Stimulated activated memory B cell treated with anti-CD40 and anti-IgM and Interleukin-4, amounts not matched to agents 10 μg/mL and 1 μg/mL and 100 μg/mL, for 72 hours (primary cell): ENCODE results near the gene STUB1.
A peak's percentile ranks its signal among the peaks of the same experiment; 100 is the strongest.

Experiments
- ATAC-seq: fragments of 150-1000 bp; cut with Tn5 transposase; 2 replicates; pipeline ENCODE4 v1.10.0; 2021
- H3K27ac Mint-ChIP-seq: one replicate; pipeline ENCODE4 v1.8.0; 2022; ENCODE audit warnings: mild to moderate bottlenecking, mixed read lengths
- H3K27me3 Mint-ChIP-seq: one replicate; pipeline ENCODE4 v1.8.0; 2022; ENCODE audit warnings: mixed read lengths
- H3K36me3 Mint-ChIP-seq: one replicate; pipeline ENCODE4 v1.8.0; 2022; ENCODE audit warnings: mixed read lengths
- H3K4me1 Mint-ChIP-seq: one replicate; pipeline ENCODE4 v1.8.0; 2022; ENCODE audit warnings: mixed read lengths
- H3K4me3 Mint-ChIP-seq: one replicate; pipeline ENCODE4 v1.8.0; 2022; ENCODE audit warnings: mild to moderate bottlenecking, moderate library complexity, mixed read lengths
- H3K9me3 Mint-ChIP-seq: one replicate; pipeline ENCODE4 v1.8.0; 2022; ENCODE audit warnings: mixed read lengths

The STUB1 gene

GRCh38 chr16:652454-653305, 27.5 kb upstream of the STUB1 start:
- no peaks in the 10 kb centered on the region for H3K36me3 Mint-ChIP-seq
- no peak overlapping the region for H3K4me3 Mint-ChIP-seq
- no peak overlapping the region for H3K27ac Mint-ChIP-seq
- H3K27me3 Mint-ChIP-seq, result no peaks in the 10 kb centered on the region
- peaks cover 16% of the 10 kb centered on the region for H3K4me1 Mint-ChIP-seq
- H3K9me3 Mint-ChIP-seq, result no peaks in the 10 kb centered on the region
- ATAC-seq, result no peak

DNA sequence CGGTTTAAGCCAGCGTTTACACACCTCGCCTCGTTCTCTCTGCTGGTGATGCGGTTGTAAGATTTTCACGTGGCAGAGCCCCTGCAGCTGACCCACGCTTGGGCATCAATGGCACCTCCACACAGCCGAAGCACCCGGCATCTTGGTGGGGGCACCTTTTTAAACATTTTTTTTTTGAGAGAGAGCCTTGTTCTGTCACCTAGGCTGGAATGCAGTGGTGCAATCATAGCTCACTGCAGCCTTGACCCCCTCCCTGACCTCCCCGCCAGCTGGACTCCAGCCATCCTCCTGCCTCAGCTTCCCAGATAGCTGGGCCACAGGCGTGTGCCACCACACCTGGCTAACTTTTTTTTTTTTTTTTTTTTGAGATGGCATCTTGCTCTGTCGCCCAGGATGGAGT, 26.2 kb upstream of the STUB1 start:
- no peak overlapping the region for H3K27ac Mint-ChIP-seq
- H3K9me3 Mint-ChIP-seq, result no peaks in the 10 kb centered on the region
- H3K4me1 Mint-ChIP-seq, result peaks cover 6% of the 10 kb centered on the region
- no peaks in the 10 kb centered on the region for H3K27me3 Mint-ChIP-seq
- peaks cover 4% of the 10 kb centered on the region for H3K36me3 Mint-ChIP-seq
- ATAC-seq, result no peak
- no peak overlapping the region for H3K4me3 Mint-ChIP-seq

DNA sequence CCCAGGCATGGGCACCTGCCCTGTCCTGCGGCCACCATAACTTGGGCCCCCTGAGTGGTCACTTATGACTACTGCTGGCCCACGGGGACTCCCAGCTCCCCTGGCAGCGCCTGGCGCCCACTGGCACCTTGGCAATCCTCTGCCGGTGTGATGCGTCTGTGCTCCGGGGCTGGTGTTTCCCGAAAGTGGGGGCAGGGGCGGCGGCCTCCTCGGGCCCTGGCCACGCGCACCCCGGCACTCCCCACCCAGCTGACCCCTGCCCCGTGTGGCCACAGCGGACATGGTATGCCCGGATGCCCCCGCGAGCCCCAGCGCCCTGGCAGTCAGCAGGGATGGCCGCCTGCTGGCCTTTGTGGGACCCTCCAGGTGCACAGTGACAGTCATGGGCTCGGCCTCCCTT, 22.7 kb upstream of the STUB1 start:
- H3K9me3 Mint-ChIP-seq, result no peaks in the 10 kb centered on the region
- no peaks in the 10 kb centered on the region for H3K27me3 Mint-ChIP-seq
- H3K4me3 Mint-ChIP-seq, result no peak overlapping the region
- H3K27ac Mint-ChIP-seq, result no peak overlapping the region
- H3K36me3 Mint-ChIP-seq, result peaks cover 6% of the 10 kb centered on the region
- no peak for ATAC-seq
- peaks cover 14% of the 10 kb centered on the region for H3K4me1 Mint-ChIP-seq

GRCh38 chr16:658679-659571, 21.3 kb upstream of the STUB1 start:
- Mint-ChIP-seq H3K4me1 (peaks cover 14% of the 10 kb centered on the region), H3K27me3 (no peaks in the 10 kb centered on the region), H3K4me3 (no peak overlapping the region), H3K27ac (no peak overlapping the region), H3K36me3 (peaks cover 6% of the 10 kb centered on the region), H3K9me3 (no peaks in the 10 kb centered on the region)
- ATAC-seq, result no peak

DNA sequence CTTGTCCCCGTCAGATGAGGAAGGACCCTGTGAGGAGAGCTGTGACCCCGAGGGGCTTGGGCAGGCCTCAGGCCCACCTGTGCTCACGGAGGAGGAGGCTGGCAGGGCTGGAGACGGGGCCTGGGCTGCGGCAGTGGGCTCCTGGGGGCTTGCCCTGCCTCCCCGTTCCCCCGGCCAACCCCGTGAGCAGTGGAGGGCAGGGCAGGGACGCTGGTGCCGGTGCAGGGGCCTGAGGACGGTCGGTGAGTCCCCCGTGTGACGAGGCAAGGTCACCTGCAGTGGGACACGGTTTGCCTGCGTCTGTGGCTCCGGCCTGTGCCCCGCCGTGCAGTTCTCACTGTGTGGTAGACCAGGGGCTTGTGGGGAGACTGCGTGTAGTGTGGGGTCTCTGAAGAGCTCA, 20.6 kb upstream of the STUB1 start:
- no peak for ATAC-seq
- H3K36me3 Mint-ChIP-seq, result peaks cover 6% of the 10 kb centered on the region
- no peaks in the 10 kb centered on the region for H3K9me3 Mint-ChIP-seq
- H3K27me3 Mint-ChIP-seq, result no peaks in the 10 kb centered on the region
- H3K4me1 Mint-ChIP-seq, result peaks cover 14% of the 10 kb centered on the region
- H3K4me3 Mint-ChIP-seq, result no peak overlapping the region
- H3K27ac Mint-ChIP-seq, result no peak overlapping the region

DNA sequence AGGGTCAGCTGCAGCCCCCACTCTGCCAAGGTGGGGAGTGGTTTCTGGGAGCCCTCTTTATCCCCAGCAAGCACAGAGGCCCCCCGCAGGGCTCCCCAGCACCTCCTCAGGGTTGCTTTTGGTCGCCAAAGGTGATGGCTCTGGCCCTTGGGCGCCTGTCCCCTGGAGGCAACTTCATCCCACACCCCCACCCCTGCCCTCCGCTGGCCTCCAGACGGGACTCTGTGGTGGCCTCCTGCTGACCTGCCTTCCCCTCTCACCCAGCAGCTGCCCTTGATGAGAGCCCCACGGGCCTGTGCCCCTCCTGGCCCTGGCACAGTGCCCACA, 20.1 kb upstream of the STUB1 start:
- no peak overlapping the region for H3K4me3 Mint-ChIP-seq
- H3K27me3 Mint-ChIP-seq, result no peaks in the 10 kb centered on the region
- ATAC-seq, result no peak
- H3K27ac Mint-ChIP-seq, result peak overlapping the region; percentile 74
- peaks cover 6% of the 10 kb centered on the region for H3K36me3 Mint-ChIP-seq
- peaks cover 14% of the 10 kb centered on the region for H3K4me1 Mint-ChIP-seq
- no peaks in the 10 kb centered on the region for H3K9me3 Mint-ChIP-seq

GRCh38 chr16:660459-661183, 19.6 kb upstream of the STUB1 start:
- Mint-ChIP-seq H3K36me3 (peaks cover 6% of the 10 kb centered on the region), H3K27ac (peak overlapping the region; percentile 74), H3K9me3 (no peaks in the 10 kb centered on the region), H3K4me3 (peak overlapping the region; percentile 45), H3K4me1 (peaks cover 14% of the 10 kb centered on the region), H3K27me3 (no peaks in the 10 kb centered on the region)
- peak; percentile 70 for ATAC-seq

GRCh38 chr16:661184-661821, 18.9 kb upstream of the STUB1 start:
- H3K4me1 Mint-ChIP-seq, result peaks cover 14% of the 10 kb centered on the region
- H3K36me3 Mint-ChIP-seq, result peaks cover 6% of the 10 kb centered on the region
- H3K27me3 Mint-ChIP-seq, result no peaks in the 10 kb centered on the region
- peak overlapping the region; percentile 74 for H3K27ac Mint-ChIP-seq
- peak; percentile 22 for ATAC-seq
- H3K4me3 Mint-ChIP-seq, result no peak overlapping the region
- no peaks in the 10 kb centered on the region for H3K9me3 Mint-ChIP-seq

GRCh38 chr16:662095-662494, 18.1 kb upstream of the STUB1 start:
- Mint-ChIP-seq H3K4me3 (no peak overlapping the region), H3K27me3 (no peaks in the 10 kb centered on the region), H3K9me3 (no peaks in the 10 kb centered on the region), H3K36me3 (peaks cover 6% of the 10 kb centered on the region), H3K27ac (no peak overlapping the region), H3K4me1 (peaks cover 14% of the 10 kb centered on the region)
- no peak for ATAC-seq

- no peak for ATAC-seq
- no peaks in the 10 kb centered on the region for H3K9me3 Mint-ChIP-seq
- H3K27ac Mint-ChIP-seq, result no peak overlapping the region
- H3K36me3 Mint-ChIP-seq, result peaks cover 6% of the 10 kb centered on the region
- no peaks in the 10 kb centered on the region for H3K27me3 Mint-ChIP-seq
- peaks cover 14% of the 10 kb centered on the region for H3K4me1 Mint-ChIP-seq
- H3K4me3 Mint-ChIP-seq, result no peak overlapping the region
Measured at GRCh38 chr16:662597-662996, 17.6 kb upstream of the STUB1 start.

DNA sequence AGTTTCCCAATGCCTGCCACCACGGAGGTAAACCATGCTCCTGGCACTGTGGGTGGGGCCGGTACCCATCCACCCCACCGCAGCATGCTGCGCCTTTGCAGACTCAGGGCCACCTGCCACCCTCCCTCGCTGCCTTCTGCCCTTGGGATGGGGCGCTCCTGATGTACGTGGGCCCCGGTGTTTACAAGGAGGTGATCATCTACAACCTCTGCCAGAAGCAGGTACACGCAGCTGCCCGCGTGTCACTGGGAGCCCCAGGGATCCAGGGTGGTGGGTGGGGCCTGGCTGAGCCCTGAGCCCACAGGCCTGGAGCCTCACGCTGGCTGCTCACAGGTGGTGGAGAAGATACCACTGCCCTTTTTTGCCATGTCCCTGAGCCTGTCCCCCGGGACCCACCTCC, 13.6 kb upstream of the STUB1 start:
- no peak overlapping the region for H3K27ac Mint-ChIP-seq
- ATAC-seq, result no peak
- H3K9me3 Mint-ChIP-seq, result no peaks in the 10 kb centered on the region
- peaks cover 8% of the 10 kb centered on the region for H3K4me1 Mint-ChIP-seq
- peaks cover 18% of the 10 kb centered on the region for H3K36me3 Mint-ChIP-seq
- H3K27me3 Mint-ChIP-seq, result no peaks in the 10 kb centered on the region
- no peak overlapping the region for H3K4me3 Mint-ChIP-seq

DNA sequence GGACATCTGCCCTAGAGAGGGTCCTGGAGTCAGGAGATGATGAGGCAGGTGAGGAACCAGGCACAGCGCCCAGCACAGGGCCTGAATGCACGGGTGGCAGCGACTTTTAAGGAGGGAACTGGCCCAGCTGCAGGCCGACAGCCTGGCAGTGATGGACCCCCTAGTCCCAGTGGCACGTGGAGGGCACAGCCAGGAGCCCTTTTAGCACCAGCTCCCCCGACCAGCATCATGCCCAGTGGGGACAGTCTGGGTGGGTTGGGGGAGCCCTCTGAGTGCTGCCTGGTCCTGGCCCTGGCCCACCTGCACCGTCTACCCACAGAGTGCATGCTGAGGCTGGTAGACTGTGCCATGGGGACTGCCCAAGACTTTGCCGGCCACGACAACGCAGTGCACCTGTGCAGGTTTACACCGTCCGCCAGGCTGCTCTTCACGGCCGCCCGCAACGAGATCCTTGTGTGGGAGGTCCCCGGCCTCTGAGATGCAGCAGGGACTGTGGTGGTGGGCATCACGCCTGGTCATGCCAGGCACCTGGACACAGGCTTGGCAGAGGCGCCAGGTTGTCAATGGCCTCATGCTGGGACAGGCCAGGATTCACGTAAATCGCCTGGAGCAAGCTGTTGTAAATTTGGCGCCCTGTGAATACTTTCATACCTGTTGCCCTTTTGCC, 13.0 kb upstream of the STUB1 start:
- Mint-ChIP-seq H3K27me3 (no peaks in the 10 kb centered on the region), H3K9me3 (no peaks in the 10 kb centered on the region), H3K27ac (peak overlapping the region; percentile 82), H3K4me1 (peaks cover 7% of the 10 kb centered on the region), H3K4me3 (no peak overlapping the region), H3K36me3 (peaks cover 22% of the 10 kb centered on the region)
- no peak for ATAC-seq

DNA sequence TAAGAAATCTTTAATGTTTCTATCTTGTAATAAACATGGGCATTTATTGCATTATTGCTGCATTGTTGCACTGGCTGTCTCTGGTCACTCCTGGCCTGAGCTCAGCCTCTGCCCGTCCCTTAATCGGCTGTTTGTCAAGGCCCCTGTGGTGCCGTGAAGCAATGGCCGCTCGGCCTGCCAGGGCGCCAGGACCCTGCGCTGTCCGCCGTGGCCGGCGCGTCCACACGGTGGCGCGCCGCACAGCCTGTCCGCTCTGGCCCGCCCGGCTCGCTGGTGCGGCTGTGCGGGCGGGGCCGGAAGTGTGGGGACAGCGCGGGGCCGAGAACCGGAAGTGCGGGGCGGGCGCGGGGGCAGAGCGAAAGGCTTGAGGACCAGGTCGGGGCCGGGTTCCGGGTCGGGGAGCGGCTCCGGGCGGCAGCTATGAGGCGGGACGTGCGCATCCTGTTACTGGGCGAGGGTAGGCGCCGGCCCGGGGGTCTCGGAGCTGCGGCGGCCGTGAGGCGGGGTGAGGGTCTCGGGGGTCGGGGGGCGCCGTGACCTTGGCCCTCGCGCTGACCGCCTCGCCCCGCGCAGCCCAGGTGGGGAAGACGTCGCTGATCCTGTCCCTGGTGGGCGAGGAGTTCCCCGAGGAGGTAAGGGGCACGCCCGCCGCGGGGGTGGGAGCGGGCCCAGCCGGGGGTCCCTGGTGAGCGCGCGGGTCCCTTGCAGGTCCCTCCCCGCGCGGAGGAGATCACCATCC, 12.3 kb upstream of the STUB1 start, which contains the start of gene RHOT2:
TSS of gene RHOT2 (plus strand) at position 353 of the 739 bp plus-strand sequence. CDS start at position 421, 68 bp downstream.
- H3K4me1 Mint-ChIP-seq, result peaks cover 7% of the 10 kb centered on the region
- peak within 1 kb of the TSS; percentile 82 for H3K27ac Mint-ChIP-seq
- peak within 1 kb of the TSS; percentile 82 for H3K4me3 Mint-ChIP-seq
- H3K9me3 Mint-ChIP-seq, result no peaks in the 10 kb centered on the region
- no peaks in the 10 kb centered on the region for H3K27me3 Mint-ChIP-seq
- H3K36me3 Mint-ChIP-seq, result peaks cover 26% of the 10 kb centered on the region
- peak; percentile 96 for ATAC-seq
